Activated naive CD4-positive, alpha-beta T cell treated with Interleukin-2 at 50 U/mL for 16 hours (primary cell): ENCODE results near the gene MYO1E.
A peak's percentile ranks its signal among the peaks of the same experiment; 100 is the strongest.

ENCODE experiments used
- DNase-seq: peaks from one replicate; pipeline ENCODE4 v3.0.0-alpha.2; 2020

The MYO1E gene

GRCh38 chr15:59312205-59312604, 60.5 kb downstream of the MYO1E start:
- DNase-seq, result no peak

GRCh38 chr15:59311195-59311594, 61.5 kb downstream of the MYO1E start:
- DNase-seq, result no peak

GRCh38 chr15:59309405-59309804, 63.3 kb downstream of the MYO1E start:
- no peak for DNase-seq

GRCh38 chr15:59307165-59307537, 65.5 kb downstream of the MYO1E start:
- no peak for DNase-seq

GRCh38 chr15:59306520-59307164, 66.0 kb downstream of the MYO1E start:
- DNase-seq, result no peak

GRCh38 chr15:59304807-59305206, 67.9 kb downstream of the MYO1E start:
- no peak for DNase-seq

GRCh38 chr15:59304034-59304795, 68.5 kb downstream of the MYO1E start:
- DNase-seq, result no peak

GRCh38 chr15:59303633-59304032, 69.0 kb downstream of the MYO1E start:
- DNase-seq, result no peak

- DNase-seq, result no peak
Measured at GRCh38 chr15:59303136-59303535, 69.5 kb downstream of the MYO1E start.

- no peak for DNase-seq
Measured at GRCh38 chr15:59301527-59301926, 71.1 kb downstream of the MYO1E start.

GRCh38 chr15:59300618-59301139, 72.0 kb downstream of the MYO1E start:
- peak; percentile 4 for DNase-seq

- DNase-seq, result peak; percentile 69
Measured at GRCh38 chr15:59299929-59300617, 72.6 kb downstream of the MYO1E start.

GRCh38 chr15:59298854-59299250, 73.8 kb downstream of the MYO1E start:
- DNase-seq, result no peak

GRCh38 chr15:59298225-59298853, 74.3 kb downstream of the MYO1E start:
- DNase-seq, result peak; percentile 57

GRCh38 chr15:59296181-59296617, 76.5 kb downstream of the MYO1E start:
- DNase-seq, result no peak

- no peak for DNase-seq
Measured at GRCh38 chr15:59295261-59296001, 77.2 kb downstream of the MYO1E start.

GRCh38 chr15:59294574-59295260, 78.0 kb downstream of the MYO1E start:
- DNase-seq, result no peak

GRCh38 chr15:59292442-59293151, 80.1 kb downstream of the MYO1E start:
- DNase-seq, result no peak

GRCh38 chr15:59291213-59291549, 81.5 kb downstream of the MYO1E start:
- DNase-seq, result no peak

- no peak for DNase-seq
Measured at GRCh38 chr15:59290295-59291212, 82.1 kb downstream of the MYO1E start.
